CD4-positive, alpha-beta T cell treated with Interleukin-6 for 4 hours (primary cell): ENCODE data around the gene ANKRD11.
"Not testable (repeated sequence)": the region's sequence is repeated elsewhere in the genome, so short reads cannot be mapped to it uniquely, and the experiment has no call there.

Experiments
- DNase-seq: peaks from one replicate; pipeline ENCODE4 v3.0.0-alpha.2; 2020; ENCODE audit warnings: mixed read lengths

The ANKRD11 gene

DNA sequence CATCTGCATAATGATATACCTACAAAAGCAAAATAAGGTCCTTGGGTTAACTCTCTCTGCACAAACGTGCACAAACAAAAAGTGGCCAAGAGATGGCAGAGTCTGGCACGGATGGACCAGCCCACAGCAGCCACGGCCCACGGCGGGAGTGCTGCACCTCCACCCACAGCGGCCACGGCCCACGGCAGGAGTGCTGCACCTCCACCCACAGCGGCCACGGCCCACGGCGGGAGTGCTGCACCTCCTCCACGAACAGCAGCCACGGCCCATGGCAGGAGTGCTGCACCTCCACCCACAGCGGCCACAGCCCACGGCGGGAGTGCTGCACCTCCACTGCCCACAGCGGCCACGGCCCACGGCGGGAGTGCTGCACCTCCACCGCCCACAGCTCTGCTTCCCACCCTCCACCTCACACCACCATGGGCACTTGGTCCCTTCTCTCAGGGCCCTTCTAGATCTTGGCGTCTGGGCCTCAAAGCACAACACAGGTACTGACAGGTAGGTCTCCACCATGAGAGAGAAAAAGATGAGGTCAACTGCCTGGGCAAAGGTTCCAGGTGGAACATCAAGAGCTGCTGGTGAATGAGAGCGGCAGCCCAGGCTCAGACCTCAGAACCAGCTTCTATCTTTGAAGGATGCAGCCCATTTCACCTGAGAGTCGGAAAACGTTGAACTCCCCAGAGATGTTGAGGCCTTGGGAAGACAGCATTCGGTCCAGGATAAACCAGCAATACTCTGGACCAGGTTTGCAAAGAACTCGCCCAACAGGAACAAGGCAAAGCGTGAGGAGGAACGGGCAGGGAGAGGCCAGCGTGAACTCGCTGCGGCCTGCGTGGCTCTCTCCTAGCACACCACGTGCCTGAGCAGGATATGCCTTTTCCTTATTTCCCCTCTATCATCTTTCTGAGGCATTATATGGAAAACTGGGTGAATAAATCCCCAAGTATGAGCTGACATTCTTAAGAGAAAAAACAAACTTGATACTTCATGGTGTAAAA is 148.4 kb downstream of the ANKRD11 start:
- DNase-seq = no peak

GRCh38 chr16:89341279-89341678 is 149.1 kb downstream of the ANKRD11 start:
- DNase-seq = no peak

- DNase-seq = no peak
These were observed 151.5 kb downstream of the ANKRD11 start for GRCh38 chr16:89338863-89339262.

- no peak for DNase-seq
These were observed 152.4 kb downstream of the ANKRD11 start for GRCh38 chr16:89337965-89338364.

- no peak for DNase-seq
These were observed 154.4 kb downstream of the ANKRD11 start for GRCh38 chr16:89335803-89336485.

DNA sequence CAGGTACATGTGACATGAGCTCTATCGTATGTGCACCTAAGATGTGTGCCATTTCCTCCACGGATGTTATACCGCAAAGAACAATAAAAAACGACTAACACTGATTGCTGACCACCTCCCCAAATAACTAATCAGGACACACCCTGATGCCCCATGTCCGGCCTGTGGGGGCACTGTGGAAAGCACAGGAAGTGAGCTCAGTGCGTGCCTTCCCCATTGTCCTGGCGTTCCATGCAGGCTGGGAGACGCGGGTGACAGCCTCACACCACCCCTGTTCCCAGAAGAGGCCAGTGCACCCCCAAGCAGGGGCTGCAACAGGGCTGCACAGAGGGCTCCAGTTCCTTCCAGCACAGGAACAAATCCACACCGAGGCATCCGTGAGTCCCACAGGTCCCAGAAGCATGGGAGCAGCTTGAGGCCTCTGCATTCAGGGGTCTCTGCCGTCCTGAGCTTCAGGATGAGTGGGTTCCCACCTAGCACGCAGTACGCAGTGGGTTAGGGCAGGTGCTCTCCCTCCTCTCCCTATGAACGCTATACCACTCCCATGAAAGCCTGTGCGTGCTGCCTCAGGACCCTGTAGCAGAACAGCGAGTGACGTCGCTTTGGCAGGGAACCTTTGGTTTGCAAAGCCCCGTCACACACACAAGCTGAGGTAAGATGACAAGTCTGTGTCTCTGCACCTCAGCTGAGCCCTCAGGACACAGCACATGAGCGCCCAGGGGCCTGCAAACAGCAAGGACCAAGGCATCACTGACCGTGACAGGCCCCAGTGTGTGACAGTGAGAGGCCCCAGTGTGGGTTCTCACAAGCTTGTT is 155.2 kb downstream of the ANKRD11 start:
- DNase-seq = no peak

- DNase-seq = no peak
These were observed 155.9 kb downstream of the ANKRD11 start for GRCh38 chr16:89334461-89334860.

- no peak for DNase-seq
These were observed 156.3 kb downstream of the ANKRD11 start for GRCh38 chr16:89334050-89334449.

- DNase-seq = peak; percentile 58
These were observed 156.9 kb downstream of the ANKRD11 start for GRCh38 chr16:89333401-89334001.

- no peak for DNase-seq
These were observed 157.5 kb downstream of the ANKRD11 start for GRCh38 chr16:89332902-89333245.

DNA sequence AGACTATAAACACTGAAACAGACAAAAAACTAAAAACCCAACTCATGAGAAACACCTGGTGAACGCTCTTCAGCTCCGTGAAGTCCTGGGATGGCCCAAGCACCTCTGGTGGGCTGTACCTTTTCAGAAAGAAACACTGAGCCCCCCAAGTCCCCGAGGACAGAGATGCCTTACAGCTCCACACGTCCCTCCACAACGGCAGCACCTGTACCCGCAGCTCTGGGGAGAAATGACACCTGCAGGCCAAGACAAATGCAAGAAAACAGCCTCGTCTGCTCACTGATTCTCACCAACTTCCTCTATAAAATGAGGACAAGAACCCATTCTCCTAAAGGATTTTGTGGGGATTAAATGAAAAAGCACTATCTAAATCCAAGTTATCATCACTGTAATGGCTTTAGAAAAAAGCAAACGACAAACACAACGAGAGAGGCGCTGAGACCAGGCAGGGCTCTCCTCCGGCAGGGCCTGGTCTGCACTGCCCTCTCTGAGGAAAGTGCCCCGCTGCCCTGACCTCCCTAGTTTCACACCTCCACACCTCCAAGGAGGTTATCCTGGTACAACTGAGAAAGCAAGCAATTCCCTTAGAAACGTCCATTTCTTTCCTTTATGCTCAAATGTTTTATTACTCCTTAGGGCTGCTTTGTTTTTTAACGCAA is 158.0 kb downstream of the ANKRD11 start:
- no peak for DNase-seq

DNA sequence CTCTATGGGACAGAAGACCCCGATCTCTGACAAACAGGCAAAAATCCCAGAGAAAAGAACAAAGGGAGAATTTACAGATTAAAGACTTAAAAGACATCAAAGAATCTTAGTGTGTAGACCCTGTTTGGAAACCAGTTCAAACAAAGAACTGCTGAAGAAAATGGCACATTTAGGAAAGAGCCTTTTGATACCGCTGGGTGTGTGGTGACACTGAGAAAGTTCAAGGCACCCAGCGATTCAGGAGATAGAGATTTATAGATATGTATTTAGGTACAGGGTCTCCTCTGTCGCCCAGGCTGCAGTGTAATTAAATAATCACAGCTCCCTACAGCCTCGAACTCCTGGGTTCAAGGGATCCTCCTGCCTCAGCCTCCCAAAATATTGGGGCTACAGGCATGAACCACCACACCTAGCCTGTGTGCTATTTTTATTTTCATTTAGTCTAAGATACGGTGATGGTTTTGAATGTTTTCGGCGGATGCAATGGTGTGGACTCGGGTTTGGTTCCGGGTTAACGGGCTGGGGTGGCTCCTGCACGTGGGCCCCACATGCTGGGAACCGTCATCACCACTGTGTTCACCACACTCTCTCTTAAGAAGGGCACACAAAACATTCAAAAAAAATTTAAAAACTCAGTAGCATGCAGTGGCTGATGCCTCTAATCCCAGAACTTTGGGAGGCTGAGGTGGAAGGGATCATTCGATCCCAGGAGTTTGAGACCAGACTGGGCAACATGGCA is 158.8 kb downstream of the ANKRD11 start:
- DNase-seq = no peak

- peak; percentile 73 for DNase-seq
These were observed 160.0 kb downstream of the ANKRD11 start for GRCh38 chr16:89330177-89330856.

- not testable (repeated sequence) for DNase-seq
These were observed 160.6 kb downstream of the ANKRD11 start for GRCh38 chr16:89329830-89330176.

GRCh38 chr16:89328412-89329400 is 161.7 kb downstream of the ANKRD11 start:
- DNase-seq = not testable (repeated sequence)

DNA sequence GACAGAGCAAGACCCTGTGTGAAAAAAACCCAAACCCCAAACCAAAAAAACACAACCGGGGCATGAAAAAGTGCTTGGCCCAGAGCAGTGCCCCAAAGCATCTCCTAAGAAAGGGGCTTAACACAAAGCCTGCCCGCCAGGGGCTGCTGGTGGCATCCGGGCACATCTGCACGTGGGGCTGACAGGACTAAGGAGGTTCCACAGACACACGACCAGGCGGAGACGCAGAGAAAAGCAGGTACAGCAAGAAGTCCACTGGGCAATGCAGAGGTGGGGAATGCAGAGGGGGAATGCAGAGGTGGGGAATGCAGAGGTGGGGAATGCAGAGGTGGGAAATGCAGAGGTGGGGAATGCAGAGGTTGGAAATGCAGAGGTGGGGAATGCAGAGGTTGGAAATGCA is 163.6 kb downstream of the ANKRD11 start:
- no peak for DNase-seq

DNA sequence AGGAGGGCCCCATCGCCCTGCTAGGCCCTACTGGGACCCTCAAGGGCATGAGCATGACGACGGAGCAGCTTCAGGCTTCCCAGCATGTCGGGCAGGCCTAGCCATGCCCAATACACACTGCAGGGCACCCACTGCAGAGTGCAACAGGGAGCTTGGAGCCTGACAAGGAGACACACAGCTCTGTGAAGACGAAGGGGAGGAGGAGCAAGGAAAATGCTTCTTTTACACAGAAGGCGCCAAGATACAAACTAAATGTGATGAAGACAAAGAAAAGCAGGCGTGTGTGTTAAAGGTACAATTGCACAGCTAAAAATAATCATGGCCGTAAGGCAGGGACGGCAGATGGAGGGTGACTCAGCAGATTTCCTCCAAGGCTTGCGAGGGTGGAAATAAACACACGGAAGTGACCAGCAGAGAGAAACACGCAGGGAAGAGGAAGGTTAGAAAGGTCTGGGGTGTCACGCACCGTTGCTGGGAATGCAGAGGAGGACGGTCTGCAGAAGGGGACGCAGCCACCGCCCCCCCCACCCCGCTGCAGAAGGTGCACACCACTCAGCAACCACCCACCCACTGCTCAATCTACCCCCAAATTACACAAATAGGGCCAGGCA is 164.4 kb downstream of the ANKRD11 start:
- peak; percentile 38 for DNase-seq

- DNase-seq = no peak
These were observed 166.0 kb downstream of the ANKRD11 start for GRCh38 chr16:89324056-89325010.
